Small intestine (tissue), 7 donors: ENCODE data around the gene SH3BGRL2. TPM values are rescaled to one million over a fixed set of nuclear protein-coding genes. Genes with fewer than 3 reads are reported as not detected.

Source experiments
- DNase-seq, 2 donors: peaks; one replicate each; pipeline versions ENCODE4 v3.0.0 to v3.0.0-alpha.2; 2013
- FAIRE-seq: peaks from 2 replicates; lab custom pipeline; 2012; peaks lifted over from hg19 to GRCh38; lab: Jason Lieb, UNC
- H3K27ac ChIP-seq, 3 donors: one replicate each; pipeline ENCODE4 v1.5.1; 2013; ENCODE audit warnings: low read length in 2 of 3, mild to moderate bottlenecking in 2 of 3, control low read depth in 1 of 3, inconsistent platforms in 1 of 3, low read depth in 1 of 3, moderate library complexity in 1 of 3
- H3K27me3 ChIP-seq, 3 donors: one replicate each; pipeline ENCODE4 v1.6.1; 2013; ENCODE audit warnings: low read length in 3 of 3, inconsistent platforms in 1 of 3; ENCODE audit not compliant: control insufficient read depth in 3 of 3, insufficient read depth in 3 of 3
- H3K36me3 ChIP-seq, 3 donors: one replicate each; pipeline ENCODE4 v1.6.1; 2013; ENCODE audit warnings: low read length in 3 of 3, inconsistent platforms in 1 of 3, low read depth in 1 of 3, mild to moderate bottlenecking in 1 of 3, moderate library complexity in 1 of 3; ENCODE audit not compliant: control insufficient read depth in 3 of 3, insufficient read depth in 2 of 3
- H3K4me1 ChIP-seq, 3 donors: one replicate each; pipeline ENCODE4 v1.6.1; 2013; ENCODE audit warnings: low read length in 2 of 3, inconsistent platforms in 1 of 3, low read depth in 1 of 3, mild to moderate bottlenecking in 1 of 3, moderate library complexity in 1 of 3; ENCODE audit not compliant: control insufficient read depth in 3 of 3, insufficient read depth in 2 of 3
- H3K4me3 ChIP-seq, 3 donors: one replicate each; pipeline ENCODE4 v1.5.1; 2013; ENCODE audit warnings: low read length in 3 of 3, control low read depth in 1 of 3, inconsistent platforms in 1 of 3, low read depth in 1 of 3, mild to moderate bottlenecking in 1 of 3, moderate library complexity in 1 of 3
- H3K9me3 ChIP-seq, 2 donors: one replicate each; pipeline ENCODE4 v1.6.1; 2013; ENCODE audit warnings: low read depth in 1 of 2, low read length in 1 of 2; ENCODE audit not compliant: control insufficient read depth in 2 of 2, insufficient read depth in 1 of 2
- WGBS, 3 donors: extraction: QIAGEN DNeasy Blood & Tissue Kit; methylation state at CpG; one replicate each; pipeline ENCODE4 v1.1.7; 2013; 5-methylcytosine and 5-hydroxymethylcytosine counted together
- polyA plus RNA-seq, 4 donors: library from polyadenylated mRNA; stranded (reverse) in 3 of 4; unstranded in 1 of 4; fragments of 200-250 nt in 3 of 4; fragments of 120-200 nt in 1 of 4; gene quantifications; one replicate each; pipeline versions ENCODE4 v1.2.1 to v1.2.3, GENCODE V29; 2013
- donor health status: healthy with polysubstance abuse.
- donor health status: control.
- donor health status: control.
- donor health status: Bipolar disorder and iron deficiency.
- donor health status: healthy.

SH3BGRL2 gene
- polyA plus RNA-seq, 4 donors, result 31.9 to 54.6 (median 38.7) TPM

GRCh38 chr6:79600313-79600712 lies 30.8 kb upstream of the SH3BGRL2 start:
- no peak for FAIRE-seq
- H3K4me3 ChIP-seq, result no peak overlapping the region
- no peaks in the 10 kb centered on the region for H3K9me3 ChIP-seq
- H3K27me3 ChIP-seq, result no peaks in the 10 kb centered on the region
- no peaks in the 10 kb centered on the region for H3K36me3 ChIP-seq
- no peak for DNase-seq
- H3K4me1 ChIP-seq, result peaks cover 0 to 28% (median 2%) of the 10 kb centered on the region in 3 donors
- peak overlapping the region in 2 of 3 donors; percentile 3 to 61 for H3K27ac ChIP-seq
- 52 to 71% (median 53%) methylated on average over 3 of the region's 3 CpGs for WGBS, 3 donors

DNA sequence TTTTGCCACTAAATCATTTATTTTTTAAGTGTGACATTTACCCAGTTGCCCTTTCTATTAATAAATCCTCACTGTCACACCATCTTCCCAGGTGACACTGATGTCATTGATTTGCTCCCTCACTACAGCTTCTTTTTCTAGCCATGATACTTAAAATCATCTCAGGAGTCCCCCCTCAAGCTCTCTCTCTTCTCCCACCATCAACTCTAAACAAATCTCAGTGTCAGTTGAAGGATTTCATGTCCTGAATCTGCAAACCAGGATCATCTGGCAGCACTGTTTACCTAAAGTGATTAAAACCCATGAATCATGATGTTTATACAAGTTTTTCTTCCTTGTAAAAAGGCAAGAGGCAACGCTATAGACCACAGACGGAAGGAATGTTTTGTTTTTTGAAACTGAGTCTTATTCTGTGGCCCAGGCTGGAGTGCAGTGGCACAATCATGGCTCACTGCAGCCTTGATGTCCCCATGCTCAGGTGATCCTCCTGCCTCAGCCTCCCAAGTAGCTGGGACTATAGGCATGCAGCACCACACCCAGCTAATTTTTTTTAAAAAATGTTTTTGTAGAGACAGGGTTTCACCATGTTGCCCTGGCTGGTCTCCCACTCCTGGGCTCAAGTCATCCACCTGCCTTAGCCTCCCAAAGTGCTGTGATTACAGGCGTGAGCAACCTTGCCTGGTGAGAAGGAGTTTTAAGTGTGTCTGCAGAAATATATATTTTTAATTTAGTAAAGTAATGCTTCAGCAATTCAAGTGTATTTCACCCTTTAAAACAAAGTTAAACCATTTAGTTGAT lies 30.1 kb upstream of the SH3BGRL2 start:
- Histone ChIP-seq H3K27ac (peak overlapping the region in 2 of 3 donors; percentile 61 to 77), H3K9me3 (no peaks in the 10 kb centered on the region), H3K4me3 (no peak overlapping the region), H3K4me1 (peaks cover 0 to 28% (median 2%) of the 10 kb centered on the region in 3 donors), H3K36me3 (no peaks in the 10 kb centered on the region), H3K27me3 (no peaks in the 10 kb centered on the region)
- no peak for FAIRE-seq
- WGBS, 3 donors, result 24 to 45% (median 42%) methylated on average over 3 of the region's 3 CpGs
- DNase-seq, result peak; percentile 43 to 61

DNA sequence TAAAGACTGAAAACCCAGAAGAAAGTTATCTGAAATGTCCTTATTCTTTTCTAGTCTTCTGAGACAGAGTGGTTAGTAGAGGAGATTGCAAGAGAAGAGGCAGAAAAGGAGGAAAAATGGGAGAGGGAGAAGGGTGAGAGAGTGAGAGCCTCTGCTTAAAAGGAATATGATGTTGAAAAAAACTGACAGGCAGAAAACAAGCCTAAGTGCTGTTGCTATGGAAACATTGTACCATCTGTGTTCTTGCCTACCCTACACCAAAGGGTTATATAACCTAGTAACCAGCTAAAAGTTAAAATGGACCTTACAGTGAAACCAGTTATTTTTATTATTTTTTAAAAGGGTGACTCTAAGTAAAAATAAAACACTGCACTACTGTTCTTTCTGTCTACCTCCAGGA lies 28.3 kb upstream of the SH3BGRL2 start:
- no peaks in the 10 kb centered on the region for H3K36me3 ChIP-seq
- no peak for FAIRE-seq
- DNase-seq, result no peak

GRCh38 chr6:79604583-79605037 lies 26.5 kb upstream of the SH3BGRL2 start:
- H3K36me3 ChIP-seq, result no peaks in the 10 kb centered on the region
- H3K9me3 ChIP-seq, result peaks cover 0 to 4% of the 10 kb centered on the region in 2 donors
- H3K4me1 ChIP-seq, result peaks cover 2 to 50% (median 2%) of the 10 kb centered on the region in 3 donors
- no peaks in the 10 kb centered on the region for H3K27me3 ChIP-seq
- no peak overlapping the region for H3K27ac ChIP-seq
- FAIRE-seq (no peak), DNase-seq (peak; percentile 69 to 86)
- no peak overlapping the region for H3K4me3 ChIP-seq
- 9 to 60% (median 42%) methylated on average over 4 of the region's 4 CpGs for WGBS, 3 donors

More for the DNA sequence above, 28.3 kb upstream of the SH3BGRL2 start:
- Histone ChIP-seq H3K4me3 (no peak overlapping the region), H3K4me1 (peaks cover 0 to 35% (median 2%) of the 10 kb centered on the region in 3 donors), H3K27ac (no peak overlapping the region), H3K27me3 (no peaks in the 10 kb centered on the region), H3K9me3 (peaks cover 0 to 4% of the 10 kb centered on the region in 2 donors)

DNA sequence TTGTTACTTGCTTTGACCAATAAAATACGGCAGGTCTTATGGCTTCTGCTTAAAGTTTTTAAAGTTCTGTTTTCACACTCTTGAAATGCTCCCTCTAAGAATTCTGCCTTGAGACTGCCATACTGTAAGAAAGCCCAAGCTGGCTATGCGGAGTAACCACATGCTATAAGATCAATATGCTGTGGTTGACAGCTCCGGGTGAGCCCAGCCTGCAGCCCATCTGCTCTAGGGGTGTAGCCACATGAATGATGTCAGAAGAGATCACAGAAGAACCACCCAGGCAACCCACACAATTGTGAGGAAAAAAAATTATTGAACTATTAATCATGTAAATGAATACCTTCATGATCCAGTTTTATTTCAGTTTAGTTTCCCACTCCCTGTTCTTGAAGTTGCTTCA lies 26.1 kb upstream of the SH3BGRL2 start:
- Histone ChIP-seq H3K36me3 (no peaks in the 10 kb centered on the region), H3K9me3 (peaks cover 0 to 4% of the 10 kb centered on the region in 2 donors), H3K4me3 (no peak overlapping the region), H3K27me3 (no peaks in the 10 kb centered on the region), H3K4me1 (peaks cover 2 to 47% (median 2%) of the 10 kb centered on the region in 3 donors), H3K27ac (no peak overlapping the region)
- DNase-seq (no peak), FAIRE-seq (no peak)
- 80 to 91% (median 90%) methylated on average over 3 of the region's 3 CpGs for WGBS, 3 donors

- Histone ChIP-seq H3K4me3 (no peak overlapping the region), H3K9me3 (peaks cover 0 to 4% of the 10 kb centered on the region in 2 donors), H3K4me1 (peaks cover 0 to 47% (median 2%) of the 10 kb centered on the region in 3 donors), H3K27me3 (no peaks in the 10 kb centered on the region), H3K36me3 (no peaks in the 10 kb centered on the region), H3K27ac (no peak overlapping the region)
- FAIRE-seq, result no peak
- WGBS, 3 donors, result 68 to 74% (median 72%) methylated on average over 4 of the region's 4 CpGs
- no peak for DNase-seq
Observed at GRCh38 chr6:79605968-79606764, 25.0 kb upstream of the SH3BGRL2 start.

DNA sequence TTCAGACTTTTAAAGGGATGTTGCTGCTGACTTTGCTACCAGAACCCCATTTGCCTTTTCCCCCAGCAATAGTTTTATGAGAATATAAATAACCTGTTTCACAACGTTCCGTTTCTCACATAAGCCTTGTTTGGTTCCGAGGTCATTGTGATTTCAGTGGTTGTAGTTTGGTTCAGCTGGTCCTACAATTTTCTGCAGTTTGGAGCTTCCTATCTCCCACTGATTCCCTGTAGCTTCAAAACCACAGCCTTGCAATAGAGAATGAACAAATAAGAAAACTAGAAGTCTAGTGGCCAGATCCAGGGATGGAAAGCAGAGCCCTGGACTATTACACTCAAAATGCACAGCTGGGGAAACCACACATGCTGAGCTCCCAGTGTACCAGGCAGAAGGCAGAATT lies 24.1 kb upstream of the SH3BGRL2 start:
- peaks cover 0 to 43% (median 2%) of the 10 kb centered on the region in 3 donors for H3K4me1 ChIP-seq
- no peaks in the 10 kb centered on the region for H3K36me3 ChIP-seq
- no peak overlapping the region for H3K27ac ChIP-seq
- 58 to 83% (median 70%) methylated on average over 3 of the region's 3 CpGs for WGBS, 3 donors
- FAIRE-seq (no peak), DNase-seq (no peak)
- H3K4me3 ChIP-seq, result no peak overlapping the region
- H3K27me3 ChIP-seq, result no peaks in the 10 kb centered on the region
- peaks cover 0 to 4% of the 10 kb centered on the region in 2 donors for H3K9me3 ChIP-seq
